GM12878 (cell line): ENCODE data around the gene ZMIZ1. TPM values are rescaled to one million over a fixed set of nuclear protein-coding genes. Genes with fewer than 3 reads are reported as not detected.

Experiments
- ATAC-seq: fragments of 200-7000 bp; cut with Tn5 transposase; 3 replicates; pipeline ENCODE4 v1.9.1; 2020; ENCODE audit warnings: mild to moderate bottlenecking, moderate library complexity
- BruUV-seq: library from RNA; stranded (reverse); fragments of 400-500 nt; replicated peaks from 2 replicates; lab custom pipeline; 2021; lab: Mats Ljungman, UMichigan
- CTCF ChIA-PET: fragments of 300-600 bp; sonication (Branson Sonifier 250); formaldehyde crosslinking; extraction: SDS; loops from one replicate; lab custom pipeline; 2021; ENCODE audit warnings: inconsistent platforms; lab: Yijun Ruan, JAX
- POLR2A ChIA-PET: fragments of 350-600 bp; formaldehyde crosslinking; extraction: SDS; loops from one replicate; lab custom pipeline; 2021; ENCODE audit warnings: inconsistent platforms; lab: Charles Lee
- RAD21 ChIA-PET: fragments of 300-600 bp; sonication (Branson Sonifier 250); formaldehyde crosslinking; loops from one replicate; lab custom pipeline; 2023; ENCODE audit warnings: antibody characterized with exemption; ENCODE audit not compliant: unreplicated experiment; lab: Charles Lee
- SMC1A ChIA-PET: fragments of 300-600 bp; sonication (Branson Sonifier 250); formaldehyde crosslinking; loops from one replicate; lab custom pipeline; 2023; ENCODE audit not compliant: unreplicated experiment, uncharacterized antibody; lab: Charles Lee
- DNase-seq: peaks from one replicate; pipeline ENCODE4 v3.0.0-alpha.2; 2011; ENCODE audit warnings: low read depth, low spot score
- FAIRE-seq: peaks from 3 replicates; lab custom pipeline; 2011; peaks lifted over from hg19 to GRCh38; lab: Jason Lieb, UNC
- H2AFZ ChIP-seq: 2 replicates; pipeline ENCODE4 v1.6.0; 2011; ENCODE audit warnings: low read depth, low read length, control low read depth; ENCODE audit not compliant: control insufficient read depth
- H3K27ac ChIP-seq: 2 replicates; pipeline ENCODE4 v1.5.1; 2011; ENCODE audit warnings: control low read depth; ENCODE audit not compliant: control insufficient read depth, insufficient read depth
- H3K27me3 ChIP-seq, 2 experiments: replicated peaks in 1 of 2; 2 replicates each; pipeline versions ENCODE4 v1.6.0 to v1.6.1; 2011; ENCODE audit warnings: low read length in 1 of 2; ENCODE audit not compliant: control insufficient read depth in 2 of 2, insufficient read depth in 2 of 2
- H3K36me3 ChIP-seq, 2 experiments: 2 replicates each; pipeline ENCODE4 v1.5.1; 2011; ENCODE audit warnings: low read length in 1 of 2; ENCODE audit not compliant: control insufficient read depth in 2 of 2, insufficient read depth in 2 of 2
- H3K4me1 ChIP-seq: 2 replicates; pipeline ENCODE4 v1.6.1; 2011; ENCODE audit warnings: mild to moderate bottlenecking, low read length, moderate library complexity, mixed read lengths; ENCODE audit not compliant: control insufficient read depth, insufficient read depth
- H3K4me2 ChIP-seq: 2 replicates; pipeline ENCODE4 v1.6.0; 2011; ENCODE audit warnings: control low read depth; ENCODE audit not compliant: control insufficient read depth, insufficient read depth
- H3K4me3 ChIP-seq: fragments of 200-600 bp; sonication (generic); 2 replicates; pipeline ENCODE4 v1.5.1; 2016
- H3K79me2 ChIP-seq: 2 replicates; pipeline ENCODE4 v1.6.0; 2011; ENCODE audit warnings: low read length; ENCODE audit not compliant: control insufficient read depth, insufficient read depth
- H3K9ac ChIP-seq: 2 replicates; pipeline ENCODE4 v1.8.0; 2011; ENCODE audit warnings: low read length, control low read depth, mixed read lengths; ENCODE audit not compliant: control insufficient read depth, insufficient read depth
- H3K9me3 ChIP-seq: replicated peaks from 3 replicates; pipeline ENCODE4 v1.5.1; 2011; ENCODE audit warnings: mild to moderate bottlenecking, low read length; ENCODE audit not compliant: control insufficient read depth, insufficient read depth
- H4K20me1 ChIP-seq: 2 replicates; pipeline ENCODE4 v1.6.0; 2011; ENCODE audit not compliant: control insufficient read depth, insufficient read depth
- CEBPB ChIP-seq, 2 experiments: fragments of 150-350 bp in 1 of 2; IDR thresholded peaks; 2 replicates each; pipeline ENCODE4 v1.6.1; 2012 to 2014; ENCODE audit warnings: low read depth in 2 of 2, low read length in 2 of 2, borderline replicate concordance in 1 of 2, inconsistent platforms in 1 of 2
- CEBPZ ChIP-seq: fragments of 150-350 bp; IDR thresholded peaks from 2 replicates; pipeline ENCODE4 v1.6.1; 2016; ENCODE audit warnings: low read depth, low read length
- FOS ChIP-seq: IDR thresholded peaks from 3 replicates; pipeline ENCODE4 v1.6.1; 2011; ENCODE audit warnings: borderline replicate concordance; ENCODE audit not compliant: insufficient read length; ENCODE audit errors: extremely low read depth
- FOXK2 ChIP-seq: fragments of 450-650 bp; IDR thresholded peaks from 2 replicates; pipeline ENCODE4 v1.6.1; 2017; ENCODE audit warnings: mild to moderate bottlenecking, moderate library complexity
- LARP7 ChIP-seq: fragments of 450-650 bp; IDR thresholded peaks from 2 replicates; pipeline ENCODE4 v1.6.1; 2017; ENCODE audit warnings: mild to moderate bottlenecking
- PKNOX1 ChIP-seq: fragments of 450-650 bp; IDR thresholded peaks from 2 replicates; pipeline ENCODE4 v1.6.1; 2016; ENCODE audit warnings: mild to moderate bottlenecking
- REST ChIP-seq: IDR thresholded peaks from 2 replicates; pipeline ENCODE4 v1.6.1; 2012; ENCODE audit warnings: mild to moderate bottlenecking, low read depth, low read length
- RUNX3 ChIP-seq: IDR thresholded peaks from 2 replicates; pipeline ENCODE4 v1.6.1; 2012; ENCODE audit warnings: low read length, inconsistent platforms
- USF2 ChIP-seq: IDR thresholded peaks from 2 replicates; pipeline ENCODE4 v1.6.1; 2011; ENCODE audit warnings: low read depth, low read length, improper control_type of control experiment, borderline replicate concordance
- ZBED1 ChIP-seq: IDR thresholded peaks from 2 replicates; pipeline ENCODE4 v1.6.1; 2016; ENCODE audit warnings: borderline replicate concordance
- ZBTB33 ChIP-seq: fragments of 450-650 bp; IDR thresholded peaks from 2 replicates; pipeline ENCODE4 v1.6.1; 2017; ENCODE audit warnings: mild to moderate bottlenecking
- WGBS: methylation state at CpG from one replicate; pipeline ENCODE4 v1.1.6; 2016; ENCODE audit warnings: low lambda C conversion rate; ENCODE audit not compliant: insufficient replicate concordance, insufficient coverage; ENCODE audit errors: missing lambda C conversion rate; 5-methylcytosine and 5-hydroxymethylcytosine counted together
- in situ Hi-C: fragments of 300-500 bp; cut with MboI; formaldehyde crosslinking; loops from 9 replicates; pipeline ENCODE4 v1.14.3; 2018; ENCODE audit warnings: mixed read lengths
- intact Hi-C: fragments of 100-400 bp; cut with micrococcal nuclease; formaldehyde crosslinking; loops from one replicate; pipeline ENCODE4 v1.14.2; 2022; ENCODE audit not compliant: unreplicated experiment
- polyA plus RNA-seq, 11 experiments: library from polyadenylated mRNA; depleted of rRNA in 4 of 11; unstranded in 6 of 11; stranded (reverse) in 5 of 11; fragments of >200 nt; fragmentation: Nextera tagmentation in 4 of 11; fragmentation: Illumina TruSeq in 1 of 11; extraction: Ambion mirVana in 4 of 11; extraction: Trizol in 1 of 11; gene quantifications; 1 replicate in 1 of 11; 2 replicates in 10 of 11; pipeline versions ENCODE4 v1.2.1 to v1.2.3, GENCODE V29; 2011 to 2016; ENCODE audit warnings: inconsistent platforms in 2 of 11, missing spikeins in 2 of 11, low read depth in 1 of 11
- total RNA-seq, 4 experiments: library from RNA; depleted of rRNA in 3 of 4; stranded (reverse); fragments of >200 nt in 3 of 4; fragmentation: Illumina TruSeq in 1 of 4; extraction: Trizol in 1 of 4; gene quantifications; 2 replicates each; pipeline versions ENCODE4 v1.2.1 to v1.2.3, GENCODE V29; 2013 to 2021

ZMIZ1 gene
- total and polyA plus RNA-seq, 10 of the 15 experiments (the other 5 are each of a cell fraction or from before 2014, with no cell fraction given), result 3.1 to 82.3 (median 14.9) TPM

- DNase-seq (no peak), FAIRE-seq (no peak), ATAC-seq (no peak)
- Histone ChIP-seq H3K4me3 (no peak overlapping the region), H3K9ac (no peak overlapping the region), H2AFZ (no peak overlapping the region), H4K20me1 (no peaks in the 10 kb centered on the region), H3K4me2 (no peak overlapping the region), H3K36me3 (peaks cover 26 to 64% of the 10 kb centered on the region in 2 experiments; a peak in 3 of 4 replicates), H3K4me1 (peaks cover 37% of the 10 kb centered on the region), H3K27me3 (no peaks in the 10 kb centered on the region), H3K27ac (no peak overlapping the region), H3K79me2 (peaks cover 22% of the 10 kb centered on the region), H3K9me3 (no peaks in the 10 kb centered on the region)
- in situ Hi-C loops (no loop called here), intact Hi-C loops (no loop called here)
- ChIA-PET SMC1A (no interaction called here), CTCF (interaction anchor here (1.1 to 2.5 kb wide), 4 partner anchors 22 to 85 kb away, joined by 3 to 5 read pairs (median 4); no protein-coding TSS in a partner anchor), POLR2A (no interaction called here), RAD21 (no interaction called here)
- no peak for TF ChIP-seq ZBED1
- no peak for TF ChIP-seq RUNX3
- TF ChIP-seq LARP7, result no peak
- no peak for TF ChIP-seq ZBTB33
- no peak for TF ChIP-seq USF2
- no peak for TF ChIP-seq FOXK2
- no peak for TF ChIP-seq CEBPZ
- no peak for TF ChIP-seq REST
- no peak for TF ChIP-seq PKNOX1
- no peak for TF ChIP-seq CEBPB (IDR thresholded peaks at IDR 0.05; ENCODE audit: borderline replicate concordance in 1 of 2, low read depth in 2 of 2, low read length in 2 of 2)
- no peak for TF ChIP-seq FOS
- WGBS, result 89% methylated on average over 6 of the region's 6 CpGs
- no TSS peak for BruUV-seq
Measured at GRCh38 chr10:79289801-79290200, 221.0 kb downstream of the ZMIZ1 start.
